Body of pancreas (tissue), 4 donors: ENCODE data around the gene SORCS2. TPM values are rescaled to one million over a fixed set of nuclear protein-coding genes. Genes with fewer than 3 reads are reported as not detected.

ENCODE experiments used
- ATAC-seq: fragments of 150-250 bp; one replicate; pipeline ENCODE4 v1.9.1; 2016
- DNase-seq, 4 donors: peaks; one replicate each; pipeline ENCODE4 v3.0.0-alpha.2; 2019
- H3K27ac ChIP-seq, 4 donors: fragments of 200-600 bp; sonication (generic); 1 replicate in 3 of 4; 2 replicates in 1 of 4; pipeline versions ENCODE4 v1.5.1 to v1.6.1; 2016 to 2019; ENCODE audit warnings: mild to moderate bottlenecking in 1 of 4, mixed read lengths in 1 of 4, moderate library complexity in 1 of 4
- H3K27me3 ChIP-seq, 2 donors: fragments of 200-600 bp; sonication (generic); one replicate each; pipeline ENCODE4 v1.6.0; 2016; ENCODE audit warnings: mild to moderate bottlenecking in 1 of 2
- H3K36me3 ChIP-seq, 2 donors: fragments of 200-600 bp; sonication (generic); replicated peaks in 1 of 2; 2 replicates each; pipeline ENCODE4 v1.5.1; 2016; ENCODE audit warnings: low read depth in 2 of 2; ENCODE audit not compliant: insufficient read depth in 1 of 2
- H3K4me1 ChIP-seq: fragments of 200-600 bp; sonication (generic); one replicate; pipeline ENCODE4 v1.6.0; 2016
- H3K4me3 ChIP-seq, 2 donors: fragments of 200-600 bp; sonication (generic); 1 replicate in 1 of 2; 2 replicates in 1 of 2; pipeline ENCODE4 v1.5.1; 2016 to 2019
- H3K9me3 ChIP-seq, 3 donors: fragments of 200-600 bp; sonication (generic); 1 replicate in 2 of 3; 2 replicates in 1 of 3; pipeline ENCODE4 v1.5.1; 2016
- POLR2A ChIP-seq, 3 donors: fragments of 450-650 bp; IDR thresholded peaks; one replicate each; pipeline ENCODE4 v1.6.1; 2016; ENCODE audit warnings: antibody characterized with exemption in 3 of 3, mild to moderate bottlenecking in 2 of 3
- whole genome bisulfite sequencing, 2 donors: methylation state at CpG; one replicate each; pipeline ENCODE4 v1.1.5; 2017; 5-methylcytosine and 5-hydroxymethylcytosine counted together
- intact Hi-C: fragments of 100-400 bp; cut with DNase I; formaldehyde crosslinking; loops from one replicate; pipeline ENCODE4 v1.15.1; 2023
- total RNA-seq, 2 donors: library from RNA; depleted of rRNA; stranded (reverse); fragments of >200 nt; gene quantifications; one replicate each; pipeline ENCODE4 v1.1.0, GENCODE V29; 2016
- TF ChIP-seq, protein P1 (sequence below), 7 experiments: fragments of 450-650 bp in 4 of 7; fragments of 200-600 bp in 3 of 7; sonication (generic) in 3 of 7; IDR thresholded peaks; one replicate each; pipeline ENCODE4 v1.5.1; 2016 to 2019; ENCODE audit warnings: antibody characterized with exemption in 7 of 7

SORCS2 gene
- total RNA-seq, 2 donors from 2014 or later = 0.26 to 0.33 TPM

- H3K4me1 ChIP-seq = no peaks in the 10 kb centered on the region
- H3K27me3 ChIP-seq = no peaks in the 10 kb centered on the region
- no peaks in the 10 kb centered on the region for H3K36me3 ChIP-seq
- no peaks in the 10 kb centered on the region for H3K9me3 ChIP-seq
- TF ChIP-seq, protein P1, sequence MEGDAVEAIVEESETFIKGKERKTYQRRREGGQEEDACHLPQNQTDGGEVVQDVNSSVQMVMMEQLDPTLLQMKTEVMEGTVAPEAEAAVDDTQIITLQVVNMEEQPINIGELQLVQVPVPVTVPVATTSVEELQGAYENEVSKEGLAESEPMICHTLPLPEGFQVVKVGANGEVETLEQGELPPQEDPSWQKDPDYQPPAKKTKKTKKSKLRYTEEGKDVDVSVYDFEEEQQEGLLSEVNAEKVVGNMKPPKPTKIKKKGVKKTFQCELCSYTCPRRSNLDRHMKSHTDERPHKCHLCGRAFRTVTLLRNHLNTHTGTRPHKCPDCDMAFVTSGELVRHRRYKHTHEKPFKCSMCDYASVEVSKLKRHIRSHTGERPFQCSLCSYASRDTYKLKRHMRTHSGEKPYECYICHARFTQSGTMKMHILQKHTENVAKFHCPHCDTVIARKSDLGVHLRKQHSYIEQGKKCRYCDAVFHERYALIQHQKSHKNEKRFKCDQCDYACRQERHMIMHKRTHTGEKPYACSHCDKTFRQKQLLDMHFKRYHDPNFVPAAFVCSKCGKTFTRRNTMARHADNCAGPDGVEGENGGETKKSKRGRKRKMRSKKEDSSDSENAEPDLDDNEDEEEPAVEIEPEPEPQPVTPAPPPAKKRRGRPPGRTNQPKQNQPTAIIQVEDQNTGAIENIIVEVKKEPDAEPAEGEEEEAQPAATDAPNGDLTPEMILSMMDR (IDR thresholded peaks at IDR 0.05) = no peak
- no peak for TF ChIP-seq POLR2A (IDR thresholded peaks at IDR 0.05)
- WGBS, 2 donors = 64 to 71% methylated on average over 23 to 26 of the region's 26 CpGs
- ATAC-seq (no peak), DNase-seq (no peak)
- intact Hi-C loops = no loop called here
- H3K27ac ChIP-seq = no peak overlapping the region
- no peak overlapping the region for H3K4me3 ChIP-seq
Measured at GRCh38 chr4:7299908-7300710, 107.8 kb downstream of the SORCS2 start.

- Histone ChIP-seq H3K27ac (no peak overlapping the region), H3K9me3 (no peaks in the 10 kb centered on the region), H3K36me3 (no peaks in the 10 kb centered on the region), H3K4me1 (no peaks in the 10 kb centered on the region), H3K4me3 (no peak overlapping the region), H3K27me3 (peaks cover 0 to under 1% of the 10 kb centered on the region in 2 donors)
- WGBS, 2 donors = 70 to 77% methylated on average over 6 of the region's 8 CpGs
- ATAC-seq (no peak), DNase-seq (no peak)
- intact Hi-C loops = no loop called here
- TF ChIP-seq POLR2A (IDR thresholded peaks at IDR 0.05) = no peak
- TF ChIP-seq, protein P1 (IDR thresholded peaks at IDR 0.05) = no peak
Measured at GRCh38 chr4:7300711-7301095, 108.4 kb downstream of the SORCS2 start.

GRCh38 chr4:7301126-7301785 is 108.9 kb downstream of the SORCS2 start:
- H3K4me1 ChIP-seq = no peaks in the 10 kb centered on the region
- no peak overlapping the region for H3K4me3 ChIP-seq
- H3K27me3 ChIP-seq = peaks cover 0 to 6% of the 10 kb centered on the region in 2 donors
- TF ChIP-seq, protein P1 (IDR thresholded peaks at IDR 0.05) = no peak
- no peak for TF ChIP-seq POLR2A (IDR thresholded peaks at IDR 0.05)
- no peak overlapping the region for H3K27ac ChIP-seq
- no peak for DNase-seq
- intact Hi-C loops = no loop called here
- no peaks in the 10 kb centered on the region for H3K36me3 ChIP-seq
- H3K9me3 ChIP-seq = no peaks in the 10 kb centered on the region
- 57 to 60% methylated on average over 14 to 17 of the region's 17 CpGs for WGBS, 2 donors
- no peak for ATAC-seq

- no peaks in the 10 kb centered on the region for H3K9me3 ChIP-seq
- DNase-seq = no peak
- H3K36me3 ChIP-seq = no peaks in the 10 kb centered on the region
- intact Hi-C loops = no loop called here
- 61 to 67% methylated on average over 20 of the region's 20 CpGs for WGBS, 2 donors
- no peak overlapping the region for H3K4me3 ChIP-seq
- no peak overlapping the region for H3K27ac ChIP-seq
- TF ChIP-seq, protein P1 (IDR thresholded peaks at IDR 0.05) = no peak
- no peak for TF ChIP-seq POLR2A (IDR thresholded peaks at IDR 0.05)
- ATAC-seq = no peak
- H3K4me1 ChIP-seq = no peaks in the 10 kb centered on the region
- peaks cover 0 to 7% of the 10 kb centered on the region in 2 donors for H3K27me3 ChIP-seq
Measured at GRCh38 chr4:7301846-7302630, 109.7 kb downstream of the SORCS2 start.
